HG03432 (cell line): ENCODE measurements around the gene PPP1R13L.

ENCODE experiments used
- ATAC-seq: cut with Tn5 transposase; IDR thresholded peaks from one replicate; pipeline ENCODE4 v1.9.1; 2021; ENCODE audit warnings: mild to moderate bottlenecking, moderate library complexity; ENCODE audit not compliant: unreplicated experiment

The PPP1R13L gene

GRCh38 chr19:45406226-45407090 lies 1.6 kb upstream of the PPP1R13L start, which contains the start of gene POLR1G:
Gene POLR1G (plus strand): TSS chr19:45406644. CDS start chr19:45406697, 53 bp downstream.
- peak; percentile 72 for ATAC-seq

GRCh38 chr19:45405435-45406225 lies 761 bp upstream of the PPP1R13L start:
- peak; percentile 47 for ATAC-seq

- no peak for ATAC-seq
These were observed 900 bp downstream of the PPP1R13L start for GRCh38 chr19:45403781-45404556.

- ATAC-seq, result no peak
These were observed 1.6 kb downstream of the PPP1R13L start for GRCh38 chr19:45403272-45403671.

GRCh38 chr19:45402298-45403061 lies 2.4 kb downstream of the PPP1R13L start:
- no peak for ATAC-seq

- no peak for ATAC-seq
These were observed 3.1 kb downstream of the PPP1R13L start for GRCh38 chr19:45401815-45402214.

- no peak for ATAC-seq
These were observed 4.7 kb downstream of the PPP1R13L start for GRCh38 chr19:45400192-45400591.

- no peak for ATAC-seq
These were observed 8.8 kb downstream of the PPP1R13L start for GRCh38 chr19:45395821-45396617.

- ATAC-seq, result no peak
These were observed 12.8 kb downstream of the PPP1R13L start for GRCh38 chr19:45391871-45392665.

- ATAC-seq, result no peak
These were observed 13.5 kb downstream of the PPP1R13L start for GRCh38 chr19:45391346-45391745.

- no peak for ATAC-seq
These were observed 19.3 kb downstream of the PPP1R13L start for GRCh38 chr19:45385392-45386221.

GRCh38 chr19:45382426-45382825 lies 22.4 kb downstream of the PPP1R13L start:
- no peak for ATAC-seq

GRCh38 chr19:45380107-45380506 lies 24.8 kb downstream of the PPP1R13L start:
- ATAC-seq, result no peak

- ATAC-seq, result no peak
These were observed 28.7 kb downstream of the PPP1R13L start for GRCh38 chr19:45376045-45376724.

- peak; percentile 97 for ATAC-seq
These were observed 34.3 kb downstream of the PPP1R13L start, which contains the start of gene ERCC2 for GRCh38 chr19:45370410-45371204. Gene ERCC2 (minus strand): TSS chr19:45370573. CDS start chr19:45370540, 33 bp downstream.

GRCh38 chr19:45368737-45369340 lies 36.0 kb downstream of the PPP1R13L start:
- no peak for ATAC-seq
